Skeletal muscle satellite cell (primary cell): ENCODE results near the gene AKAP9.
"Not testable (repeated sequence)": the region's sequence is repeated elsewhere in the genome, so short reads cannot be mapped to it uniquely, and the experiment has no call there.

Experiments
- H3K27me3 ChIP-seq: 2 replicates; pipeline ENCODE4 v1.7.0; 2013; ENCODE audit warnings: low read length; ENCODE audit not compliant: control insufficient read depth, insufficient read depth
- H3K36me3 ChIP-seq: 2 replicates; pipeline ENCODE4 v1.7.0; 2013; ENCODE audit warnings: mild to moderate bottlenecking, control low read depth, low read length; ENCODE audit not compliant: insufficient read depth
- H3K4me1 ChIP-seq: 2 replicates; pipeline ENCODE4 v1.7.0; 2013; ENCODE audit warnings: low read length; ENCODE audit not compliant: control insufficient read depth, insufficient read depth
- H3K4me2 ChIP-seq: 2 replicates; pipeline ENCODE4 v1.7.0; 2013; ENCODE audit warnings: mild to moderate bottlenecking, low read length
- H3K4me3 ChIP-seq: 2 replicates; pipeline ENCODE4 v1.7.0; 2013; ENCODE audit warnings: low read length
- H3K9ac ChIP-seq: 2 replicates; pipeline ENCODE4 v1.7.0; 2013; ENCODE audit warnings: mild to moderate bottlenecking, low read depth, low read length, moderate library complexity
- H3K9me3 ChIP-seq: replicated peaks from 2 replicates; pipeline ENCODE4 v1.7.0; 2013; ENCODE audit warnings: mild to moderate bottlenecking, control low read depth, low read length

The AKAP9 gene

DNA sequence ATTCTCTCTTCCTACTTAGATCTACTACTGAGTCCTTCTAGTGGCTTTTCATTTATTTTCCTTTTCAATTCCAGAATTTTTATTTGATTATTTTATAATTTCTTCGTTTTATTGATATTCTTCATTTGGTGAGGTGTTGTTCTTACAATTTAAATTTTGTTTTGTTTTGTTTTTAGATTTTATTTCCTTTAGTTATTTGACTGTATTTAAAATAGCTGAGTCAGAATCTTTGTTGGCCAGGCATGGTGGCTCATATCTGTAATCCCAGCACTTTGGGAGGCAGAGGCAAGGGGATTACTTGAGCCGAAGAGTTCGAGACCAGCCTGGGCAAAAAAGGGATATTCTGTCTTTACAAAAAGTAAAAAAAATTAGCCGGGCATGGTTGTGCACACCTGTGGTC is 36.1 kb downstream of the AKAP9 start:
- H3K4me3 ChIP-seq = no peak overlapping the region
- H3K4me1 ChIP-seq = peaks cover 3% of the 10 kb centered on the region
- no peak overlapping the region for H3K4me2 ChIP-seq
- no peaks in the 10 kb centered on the region for H3K9me3 ChIP-seq
- no peak overlapping the region for H3K9ac ChIP-seq
- no peaks in the 10 kb centered on the region for H3K27me3 ChIP-seq
- no peaks in the 10 kb centered on the region for H3K36me3 ChIP-seq

DNA sequence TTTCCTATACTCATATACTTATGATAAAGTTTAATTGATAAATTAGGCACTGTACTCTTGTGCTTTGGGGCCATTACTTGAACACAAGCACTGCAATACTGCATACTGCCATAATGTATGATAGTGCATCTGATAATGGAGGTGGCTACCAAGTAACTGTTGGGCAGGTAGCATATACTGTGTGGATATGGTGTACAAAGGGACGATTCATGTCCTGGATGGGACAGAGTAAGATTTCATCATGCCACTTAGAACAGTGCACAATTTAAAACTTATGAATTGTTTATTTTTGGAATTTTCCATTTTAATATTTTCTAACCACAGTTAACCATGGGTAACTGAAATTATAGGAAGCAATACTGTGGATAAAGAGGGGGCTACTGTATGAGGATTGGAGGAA is 38.9 kb downstream of the AKAP9 start:
- Histone ChIP-seq H3K9ac (no peak overlapping the region), H3K36me3 (no peaks in the 10 kb centered on the region), H3K4me3 (no peak overlapping the region), H3K27me3 (no peaks in the 10 kb centered on the region), H3K9me3 (no peaks in the 10 kb centered on the region), H3K4me2 (no peak overlapping the region), H3K4me1 (no peaks in the 10 kb centered on the region)

DNA sequence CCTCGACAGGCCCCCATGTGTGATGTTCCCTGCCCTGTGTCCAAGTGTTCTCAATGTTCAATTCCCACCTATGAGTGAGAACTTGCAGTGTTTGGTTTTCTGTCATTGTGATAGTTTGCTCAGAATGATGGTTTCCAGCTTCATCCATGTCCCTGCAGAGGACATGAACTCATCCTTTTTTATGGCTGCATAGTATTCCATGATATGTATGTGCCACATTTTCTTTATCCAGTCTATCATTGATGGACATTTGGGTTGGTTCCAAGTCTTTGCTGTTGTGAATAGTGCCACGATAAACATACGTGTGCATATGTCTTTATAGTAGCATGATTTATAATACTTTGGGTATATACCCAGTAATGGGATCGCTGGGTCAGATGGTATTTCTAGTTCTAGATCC is 41.7 kb downstream of the AKAP9 start:
- not testable (repeated sequence) for H3K9me3 ChIP-seq, H3K4me2 ChIP-seq, H3K4me1 ChIP-seq, H3K36me3 ChIP-seq, H3K4me3 ChIP-seq, H3K9ac ChIP-seq, H3K27me3 ChIP-seq

DNA sequence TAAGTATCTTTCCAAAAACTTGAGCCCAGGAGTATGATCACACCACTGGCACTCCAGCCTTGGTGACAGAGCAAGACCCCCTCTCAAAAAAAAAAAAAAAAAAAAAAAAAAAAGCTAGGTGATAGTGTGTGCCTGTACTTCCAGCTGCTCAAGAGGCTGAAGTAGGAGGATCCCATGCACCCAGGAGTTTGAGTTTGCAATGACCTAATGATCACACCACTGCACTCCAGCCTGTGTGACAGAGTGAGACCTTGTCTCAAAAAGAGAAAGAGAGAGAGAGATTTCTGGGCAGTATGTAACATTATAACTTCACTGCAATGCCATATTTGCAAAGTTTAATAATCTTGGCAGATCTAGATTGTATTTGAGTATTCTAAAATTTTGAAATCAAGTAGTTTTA is 47.6 kb downstream of the AKAP9 start:
- no peaks in the 10 kb centered on the region for H3K27me3 ChIP-seq
- H3K4me2 ChIP-seq = no peak overlapping the region
- H3K4me1 ChIP-seq = no peaks in the 10 kb centered on the region
- H3K9me3 ChIP-seq = no peaks in the 10 kb centered on the region
- H3K36me3 ChIP-seq = peaks cover under 1% of the 10 kb centered on the region
- no peak overlapping the region for H3K9ac ChIP-seq
- no peak overlapping the region for H3K4me3 ChIP-seq

DNA sequence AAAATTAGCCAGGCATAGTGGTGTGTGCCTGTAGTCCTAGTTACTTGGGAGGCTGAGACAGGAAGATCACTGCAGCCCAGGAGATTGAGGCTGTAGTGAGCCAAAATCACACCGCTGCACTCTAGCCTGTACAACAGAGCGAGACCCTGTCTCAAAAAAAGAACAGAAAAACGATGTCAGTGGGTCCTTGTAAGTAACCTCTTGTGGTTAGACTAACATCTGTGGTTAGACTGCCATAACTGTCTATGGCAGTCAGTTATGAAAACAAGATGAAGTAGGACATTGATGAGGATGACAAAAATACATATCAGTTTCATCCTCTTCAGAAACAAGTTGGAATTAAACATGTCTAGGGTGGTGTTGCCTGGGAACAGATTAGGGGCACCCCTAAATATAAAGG is 53.3 kb downstream of the AKAP9 start:
- H3K36me3 ChIP-seq = peaks cover 19% of the 10 kb centered on the region
- H3K9me3 ChIP-seq = no peaks in the 10 kb centered on the region
- no peaks in the 10 kb centered on the region for H3K4me1 ChIP-seq
- H3K4me3 ChIP-seq = no peak overlapping the region
- no peaks in the 10 kb centered on the region for H3K27me3 ChIP-seq
- H3K9ac ChIP-seq = no peak overlapping the region
- no peak overlapping the region for H3K4me2 ChIP-seq

DNA sequence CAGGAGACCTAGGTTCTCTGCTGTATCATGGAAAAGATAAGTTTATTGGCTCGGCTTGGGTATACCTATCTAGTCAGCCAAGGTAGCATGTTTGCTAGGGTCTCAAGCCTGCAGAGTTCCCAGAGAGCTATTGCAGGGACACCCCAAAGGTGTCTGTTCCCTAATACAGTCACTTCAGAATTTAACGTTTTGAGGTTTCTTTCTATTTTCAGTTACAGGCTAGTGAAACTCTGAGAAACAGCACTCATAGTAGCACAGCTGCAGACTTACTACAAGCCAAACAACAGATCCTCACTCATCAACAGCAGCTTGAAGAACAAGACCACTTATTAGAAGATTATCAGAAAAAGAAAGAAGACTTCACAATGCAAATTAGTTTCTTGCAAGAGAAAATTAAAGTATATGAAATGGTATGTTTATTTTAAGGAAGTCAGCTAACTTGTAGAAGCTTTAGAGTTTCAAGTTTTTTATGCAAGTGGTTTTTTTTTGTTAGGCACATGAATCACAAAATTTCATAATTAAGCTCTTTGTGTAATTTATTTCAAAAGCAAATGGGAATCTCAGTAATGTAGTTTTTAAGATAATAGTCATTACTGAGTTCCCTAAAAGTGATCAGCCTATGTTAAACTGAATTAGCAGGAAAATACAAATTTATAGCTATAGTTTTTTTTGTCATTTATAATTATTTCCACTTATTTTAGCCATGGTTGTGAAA is 54.9 kb downstream of the AKAP9 start:
- no peaks in the 10 kb centered on the region for H3K27me3 ChIP-seq
- H3K4me1 ChIP-seq = no peaks in the 10 kb centered on the region
- H3K36me3 ChIP-seq = peaks cover 23% of the 10 kb centered on the region
- no peak overlapping the region for H3K9ac ChIP-seq
- H3K4me2 ChIP-seq = no peak overlapping the region
- H3K4me3 ChIP-seq = no peak overlapping the region
- H3K9me3 ChIP-seq = no peaks in the 10 kb centered on the region

DNA sequence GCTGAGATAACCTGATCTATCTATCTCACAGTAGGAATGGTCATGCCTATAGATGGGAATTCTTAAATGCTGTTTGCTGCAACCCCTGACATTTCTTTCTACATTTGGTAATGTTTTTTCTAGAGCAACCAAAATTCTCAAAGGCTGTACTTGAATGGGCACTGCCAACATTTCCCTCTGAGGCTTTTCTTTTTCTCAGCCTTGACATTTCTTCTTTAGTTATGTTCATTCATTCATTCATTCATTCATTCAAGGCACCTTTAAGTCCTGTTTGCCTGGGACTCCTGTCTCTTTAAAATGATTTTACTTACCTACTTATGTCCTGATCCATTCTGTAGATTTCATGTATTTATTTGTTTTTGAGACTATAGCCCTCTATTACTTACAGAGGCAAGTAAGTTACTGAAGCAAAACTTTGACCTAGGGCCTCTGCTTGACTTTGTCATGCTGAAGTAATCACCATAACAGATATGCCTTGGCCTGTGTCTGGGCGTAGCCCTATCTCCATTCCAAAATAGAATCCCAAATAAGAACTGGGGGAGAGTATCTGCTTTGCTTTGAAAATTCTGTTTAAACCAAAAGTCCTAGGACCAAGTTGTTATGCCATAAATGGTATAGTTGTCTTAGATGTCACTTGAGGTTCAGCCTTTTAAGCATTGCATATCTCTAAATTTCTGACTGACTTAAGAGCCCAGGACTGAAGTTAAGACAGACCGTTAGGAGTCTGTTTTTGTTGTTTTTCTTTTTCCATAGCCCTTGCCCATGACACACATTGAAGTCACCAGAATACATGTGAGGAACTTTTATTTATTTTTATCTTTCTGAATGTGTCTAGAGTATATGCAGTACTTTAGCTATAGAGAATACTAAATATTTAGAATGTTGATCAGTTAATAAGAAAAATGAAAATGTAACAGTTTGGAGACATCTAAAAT is 59.2 kb downstream of the AKAP9 start:
- Histone ChIP-seq H3K9me3 (no peaks in the 10 kb centered on the region), H3K27me3 (no peaks in the 10 kb centered on the region), H3K4me2 (no peak overlapping the region), H3K36me3 (peaks cover 26% of the 10 kb centered on the region), H3K4me3 (no peak overlapping the region), H3K9ac (no peak overlapping the region), H3K4me1 (no peaks in the 10 kb centered on the region)

DNA sequence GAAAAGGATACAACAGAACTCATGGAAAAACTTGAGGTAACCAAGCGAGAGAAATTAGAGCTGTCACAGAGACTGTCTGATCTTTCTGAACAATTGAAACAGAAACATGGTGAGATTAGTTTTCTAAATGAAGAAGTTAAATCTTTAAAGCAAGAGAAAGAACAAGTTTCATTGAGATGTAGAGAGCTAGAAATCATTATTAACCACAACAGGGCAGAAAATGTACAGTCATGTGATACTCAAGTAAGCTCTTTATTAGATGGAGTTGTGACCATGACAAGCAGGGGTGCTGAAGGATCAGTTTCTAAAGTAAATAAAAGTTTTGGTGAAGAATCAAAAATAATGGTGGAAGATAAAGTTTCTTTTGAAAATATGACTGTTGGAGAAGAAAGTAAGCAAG is 62.1 kb downstream of the AKAP9 start:
- no peaks in the 10 kb centered on the region for H3K9me3 ChIP-seq
- H3K4me2 ChIP-seq = no peak overlapping the region
- no peak overlapping the region for H3K9ac ChIP-seq
- H3K36me3 ChIP-seq = peaks cover 19% of the 10 kb centered on the region
- H3K4me1 ChIP-seq = no peaks in the 10 kb centered on the region
- H3K4me3 ChIP-seq = no peak overlapping the region
- no peaks in the 10 kb centered on the region for H3K27me3 ChIP-seq

DNA sequence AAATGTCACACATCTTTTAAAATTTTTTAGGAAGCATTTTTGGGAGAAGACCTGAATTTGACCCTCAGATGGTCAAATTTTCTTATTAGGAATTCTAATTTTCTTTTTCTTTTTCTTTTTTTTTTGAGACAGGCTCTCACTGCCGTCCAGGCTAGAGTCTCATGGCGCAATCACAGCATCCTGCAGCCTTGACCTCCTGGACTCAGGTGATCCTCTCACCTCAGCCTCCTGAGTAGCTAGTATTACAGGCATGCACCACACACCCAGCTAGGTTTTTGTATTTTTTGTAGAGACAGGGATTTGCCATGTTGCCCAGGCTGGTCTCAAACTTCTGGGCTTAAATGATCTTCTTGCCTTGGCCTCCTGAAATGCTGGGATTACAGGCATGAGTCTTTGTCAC is 65.4 kb downstream of the AKAP9 start:
- Histone ChIP-seq H3K4me2 (no peak overlapping the region), H3K4me1 (no peaks in the 10 kb centered on the region), H3K4me3 (no peak overlapping the region), H3K9ac (no peak overlapping the region), H3K27me3 (no peaks in the 10 kb centered on the region), H3K9me3 (no peaks in the 10 kb centered on the region), H3K36me3 (peaks cover 12% of the 10 kb centered on the region)

DNA sequence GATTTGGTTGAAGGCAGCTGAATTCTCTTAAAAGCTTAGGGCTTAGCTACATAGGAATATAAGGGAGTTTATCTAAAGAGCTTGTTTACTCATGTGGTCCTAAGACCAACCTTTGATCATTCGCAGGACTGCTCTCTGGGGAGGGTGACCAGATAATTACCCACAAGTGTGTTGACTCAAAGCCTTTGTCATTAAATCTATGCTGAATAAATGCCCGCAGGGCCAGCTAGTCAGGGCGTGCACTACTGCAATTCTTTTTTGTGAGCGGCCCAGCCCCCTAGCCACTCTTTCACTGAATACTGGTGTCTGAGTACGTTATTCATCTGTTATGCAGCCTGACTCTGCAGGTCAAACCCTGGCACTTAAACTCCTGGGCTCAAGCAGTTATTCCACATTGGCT is 69.6 kb downstream of the AKAP9 start:
- Histone ChIP-seq H3K36me3 (peaks cover 3% of the 10 kb centered on the region), H3K27me3 (no peaks in the 10 kb centered on the region), H3K4me2 (no peak overlapping the region), H3K4me1 (no peaks in the 10 kb centered on the region), H3K9ac (no peak overlapping the region), H3K4me3 (no peak overlapping the region), H3K9me3 (no peaks in the 10 kb centered on the region)

DNA sequence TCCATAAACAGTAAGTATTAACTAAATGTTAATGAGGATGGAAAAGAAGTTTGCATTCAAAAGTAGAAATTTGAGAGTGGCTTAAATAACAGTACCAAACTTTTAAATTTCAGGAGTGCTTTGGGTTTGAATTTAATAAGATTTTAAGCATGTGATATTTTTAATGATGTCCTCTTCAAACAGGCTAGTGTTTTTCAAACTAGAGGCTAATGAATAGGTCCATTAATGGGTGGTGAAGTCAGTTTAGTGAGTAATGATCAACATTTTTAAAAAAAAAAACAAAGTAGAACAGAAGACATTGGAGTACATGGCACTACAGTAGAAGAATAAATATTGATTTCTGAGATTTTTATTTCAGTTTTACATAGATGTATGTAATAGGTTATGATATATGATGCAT is 72.9 kb downstream of the AKAP9 start:
- H3K4me3 ChIP-seq = no peak overlapping the region
- no peaks in the 10 kb centered on the region for H3K27me3 ChIP-seq
- H3K9ac ChIP-seq = no peak overlapping the region
- no peaks in the 10 kb centered on the region for H3K4me1 ChIP-seq
- no peak overlapping the region for H3K4me2 ChIP-seq
- no peaks in the 10 kb centered on the region for H3K9me3 ChIP-seq
- H3K36me3 ChIP-seq = peaks cover 6% of the 10 kb centered on the region

DNA sequence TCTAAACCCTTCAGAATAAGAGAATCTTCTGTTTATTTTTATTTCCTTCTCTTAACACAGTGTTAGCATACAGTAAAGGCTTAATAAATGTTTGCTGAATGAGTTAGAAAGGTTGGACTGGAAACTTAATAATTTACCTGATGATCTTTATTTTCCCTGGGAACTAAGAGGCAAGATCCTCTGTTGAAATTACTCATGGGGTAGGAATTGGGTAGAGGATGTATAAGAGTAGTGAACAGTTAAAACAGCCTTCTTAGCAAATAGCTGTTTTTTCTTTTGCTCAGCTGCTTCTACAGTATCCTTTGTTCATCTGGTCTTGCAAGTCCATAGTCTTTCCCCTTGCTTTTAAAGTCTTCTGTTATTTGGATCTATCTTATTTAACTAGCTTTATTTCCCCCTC is 80.0 kb downstream of the AKAP9 start:
- no peaks in the 10 kb centered on the region for H3K27me3 ChIP-seq
- H3K4me3 ChIP-seq = no peak overlapping the region
- no peak overlapping the region for H3K4me2 ChIP-seq
- no peak overlapping the region for H3K9ac ChIP-seq
- no peaks in the 10 kb centered on the region for H3K9me3 ChIP-seq
- H3K36me3 ChIP-seq = peaks cover 10% of the 10 kb centered on the region
- peaks cover 9% of the 10 kb centered on the region for H3K4me1 ChIP-seq
